Adrenal gland (tissue), 12 donors: ENCODE data around the gene SNED1. TPM values are rescaled to one million over a fixed set of nuclear protein-coding genes. Genes with fewer than 3 reads are reported as not detected.

Experiments
- DNase-seq, 7 donors: peaks; one replicate each; pipeline ENCODE4 v3.0.0-alpha.2; 2019 to 2020
- H3K27ac ChIP-seq, 5 donors: fragments of 200-600 bp; sonication (generic) in 4 of 5; 1 replicate in 3 of 5; 2 replicates in 2 of 5; pipeline versions ENCODE4 v1.5.1 to v1.8.0; 2016 to 2020; ENCODE audit warnings: mild to moderate bottlenecking in 1 of 5
- H3K27me3 ChIP-seq: fragments of 200-600 bp; 2 replicates; pipeline ENCODE4 v1.8.0; 2021
- H3K36me3 ChIP-seq, 2 donors: fragments of 200-600 bp; replicated peaks in 1 of 2; 1 replicate in 1 of 2; 2 replicates in 1 of 2; pipeline versions ENCODE4 v1.5.1 to v1.8.0; 2018 to 2022
- H3K4me1 ChIP-seq, 2 donors: fragments of 200-600 bp; replicated peaks in 1 of 2; 1 replicate in 1 of 2; 2 replicates in 1 of 2; pipeline versions ENCODE4 v1.5.1 to v1.8.0; 2018 to 2021
- H3K4me3 ChIP-seq, 4 donors: fragments of 200-600 bp; sonication (generic) in 3 of 4; one replicate each; pipeline ENCODE4 v1.5.1; 2016 to 2018
- H3K9me3 ChIP-seq, 3 donors: fragments of 200-600 bp; sonication (generic) in 1 of 3; replicated peaks in 1 of 3; 1 replicate in 2 of 3; 2 replicates in 1 of 3; pipeline versions ENCODE4 v1.5.1 to v1.8.0; 2016 to 2021
- POLR2A ChIP-seq, 2 donors: fragments of 450-650 bp; IDR thresholded peaks; one replicate each; pipeline ENCODE4 v1.6.1; 2017; ENCODE audit warnings: antibody characterized with exemption in 2 of 2, mild to moderate bottlenecking in 2 of 2, moderate library complexity in 1 of 2
- WGBS, 4 donors: extraction: QIAGEN DNeasy Blood & Tissue Kit in 2 of 4; methylation state at CpG; one replicate each; pipeline versions ENCODE4 v1.1.5 to v1.1.7; 2013 to 2017; 5-methylcytosine and 5-hydroxymethylcytosine counted together
- intact Hi-C, 2 donors: fragments of 100-400 bp; cut with DNase I; formaldehyde crosslinking; loops; one replicate each; pipeline versions ENCODE4 v1.14.1 to v1.15.0; 2022 to 2023
- polyA plus RNA-seq, 3 donors: library from polyadenylated mRNA; stranded (reverse); fragments of 200-250 nt in 2 of 3; fragments of 350-450 nt in 1 of 3; fragmentation: Illumina TruSeq in 1 of 3; extraction: RNeasy Lipid Tissue Mini Kit (QIAGEN cat#74804) in 1 of 3; gene quantifications; one replicate each; pipeline ENCODE4 v1.2.3, GENCODE V29; 2013 to 2014
- total RNA-seq, 9 donors: library from RNA; depleted of rRNA in 4 of 9; stranded (reverse); fragments of >200 nt in 4 of 9; fragments of 120-200 nt in 1 of 9; fragmentation: NEBNext Ultra II Directional in 1 of 9; extraction: Animal tissue kit (Norgen Biotek cat#: 25700) in 1 of 9; gene quantifications; one replicate each; pipeline versions ENCODE4 v1.1.0 to v1.2.4, GENCODE V29; 2013 to 2023
- TF ChIP-seq, protein P1 (sequence below), 6 experiments: fragments of 450-650 bp in 4 of 6; fragments of 200-600 bp in 2 of 6; sonication (generic) in 1 of 6; IDR thresholded peaks; 1 replicate in 5 of 6; 2 replicates in 1 of 6; pipeline versions ENCODE4 v1.5.1 to v1.8.0; 2016 to 2021; ENCODE audit warnings: antibody characterized with exemption in 6 of 6, mild to moderate bottlenecking in 2 of 6, moderate library complexity in 1 of 6
- donor health status: healthy with polysubstance abuse.
- donor health status: Bipolar disorder and iron deficiency.
- donor health status: DM: yes; HTN: yes; CAD: no.
- donor health status: DM: no; HTN: no; CAD: no.
- donor health status: DM: no; HTN: no; CAD: no.
- donor health status: DM: yes; HTN: yes; CAD: no.

The SNED1 gene
- total and polyA plus RNA-seq, 12 donors, result 3.1 to 59.5 (median 22.9) TPM

DNA sequence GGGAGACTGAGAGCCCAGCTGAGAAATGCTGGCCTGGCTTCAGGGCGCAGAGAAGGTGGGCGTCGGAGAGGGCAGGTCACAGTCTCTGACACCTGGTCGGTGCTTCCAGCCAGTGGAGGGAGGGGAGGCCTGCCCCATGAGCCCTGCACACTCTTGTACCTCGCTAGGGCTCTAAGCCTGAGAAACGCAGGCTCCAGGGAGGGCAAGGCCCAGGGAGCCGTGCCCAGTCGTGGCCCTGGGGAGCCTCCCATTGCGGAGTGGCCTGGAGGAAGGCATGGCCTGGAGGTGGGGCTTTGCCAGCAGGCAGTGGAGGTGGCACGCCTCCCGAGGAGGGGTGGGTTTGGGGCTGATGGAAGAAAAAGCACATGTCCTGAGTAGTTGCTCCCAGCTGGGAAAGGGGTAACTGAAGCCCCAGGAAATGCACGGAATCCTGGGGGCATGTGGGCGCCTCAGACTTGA is 64.7 kb downstream of the SNED1 start:
- Histone ChIP-seq H3K4me3 (no peak overlapping the region), H3K36me3 (no peaks in the 10 kb centered on the region), H3K4me1 (peaks cover 0 to 4% of the 10 kb centered on the region in 2 donors), H3K27ac (no peak overlapping the region), H3K27me3 (no peaks in the 10 kb centered on the region), H3K9me3 (no peaks in the 10 kb centered on the region)
- peak in 6 of 7 donors; percentile 9 to 50 (median 33) for DNase-seq
- intact Hi-C loops, result loop anchor here in 1 of 2 donors (10.0 kb wide), 1 partner anchor 208 kb away; no protein-coding TSS in a partner anchor
- WGBS, 4 donors, result 44 to 61% (median 50%) methylated on average over 11 to 13 of the region's 13 CpGs
- TF ChIP-seq POLR2A (IDR thresholded peaks at IDR 0.05), result no peak
- TF ChIP-seq, protein P1, sequence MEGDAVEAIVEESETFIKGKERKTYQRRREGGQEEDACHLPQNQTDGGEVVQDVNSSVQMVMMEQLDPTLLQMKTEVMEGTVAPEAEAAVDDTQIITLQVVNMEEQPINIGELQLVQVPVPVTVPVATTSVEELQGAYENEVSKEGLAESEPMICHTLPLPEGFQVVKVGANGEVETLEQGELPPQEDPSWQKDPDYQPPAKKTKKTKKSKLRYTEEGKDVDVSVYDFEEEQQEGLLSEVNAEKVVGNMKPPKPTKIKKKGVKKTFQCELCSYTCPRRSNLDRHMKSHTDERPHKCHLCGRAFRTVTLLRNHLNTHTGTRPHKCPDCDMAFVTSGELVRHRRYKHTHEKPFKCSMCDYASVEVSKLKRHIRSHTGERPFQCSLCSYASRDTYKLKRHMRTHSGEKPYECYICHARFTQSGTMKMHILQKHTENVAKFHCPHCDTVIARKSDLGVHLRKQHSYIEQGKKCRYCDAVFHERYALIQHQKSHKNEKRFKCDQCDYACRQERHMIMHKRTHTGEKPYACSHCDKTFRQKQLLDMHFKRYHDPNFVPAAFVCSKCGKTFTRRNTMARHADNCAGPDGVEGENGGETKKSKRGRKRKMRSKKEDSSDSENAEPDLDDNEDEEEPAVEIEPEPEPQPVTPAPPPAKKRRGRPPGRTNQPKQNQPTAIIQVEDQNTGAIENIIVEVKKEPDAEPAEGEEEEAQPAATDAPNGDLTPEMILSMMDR (IDR thresholded peaks at IDR 0.05), result no peak

DNA sequence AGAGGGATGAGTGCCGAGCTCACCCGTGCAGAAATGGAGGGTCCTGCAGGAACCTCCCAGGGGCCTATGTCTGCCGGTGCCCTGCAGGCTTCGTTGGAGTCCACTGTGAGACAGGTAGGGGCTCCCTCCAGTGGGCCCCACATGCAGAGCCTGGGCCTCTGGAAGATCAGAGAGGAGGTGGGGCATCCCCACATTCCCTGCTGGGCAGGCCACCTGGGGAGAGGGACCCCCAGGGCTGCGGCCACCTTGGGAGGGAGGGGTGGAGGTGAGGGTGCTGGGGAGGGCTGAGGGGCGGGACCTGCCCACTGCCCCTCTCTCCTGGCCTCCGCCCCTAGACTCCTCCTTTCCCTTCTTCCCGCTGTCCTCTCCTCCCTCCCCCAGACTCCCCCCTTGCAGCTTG is 65.2 kb downstream of the SNED1 start:
- H3K4me3 ChIP-seq, result peak overlapping the region in 1 of 4 donors; percentile 36
- no peaks in the 10 kb centered on the region for H3K9me3 ChIP-seq
- no peaks in the 10 kb centered on the region for H3K27me3 ChIP-seq
- peaks cover 0 to 4% of the 10 kb centered on the region in 2 donors for H3K4me1 ChIP-seq
- intact Hi-C loops, result loop anchor here in 1 of 2 donors (10.0 kb wide), 1 partner anchor 209 kb away; no protein-coding TSS in a partner anchor
- WGBS, 4 donors, result 26 to 46% (median 30%) methylated on average over 6 to 8 of the region's 8 CpGs; no CpG with 5 or more reads in 1 of the 4 donors
- DNase-seq, result peak in 5 of 7 donors; percentile 8 to 50 (median 21)
- TF ChIP-seq, protein P1 (IDR thresholded peaks at IDR 0.05), result no peak
- TF ChIP-seq POLR2A (IDR thresholded peaks at IDR 0.05), result no peak
- H3K27ac ChIP-seq, result no peak overlapping the region
- H3K36me3 ChIP-seq, result no peaks in the 10 kb centered on the region

DNA sequence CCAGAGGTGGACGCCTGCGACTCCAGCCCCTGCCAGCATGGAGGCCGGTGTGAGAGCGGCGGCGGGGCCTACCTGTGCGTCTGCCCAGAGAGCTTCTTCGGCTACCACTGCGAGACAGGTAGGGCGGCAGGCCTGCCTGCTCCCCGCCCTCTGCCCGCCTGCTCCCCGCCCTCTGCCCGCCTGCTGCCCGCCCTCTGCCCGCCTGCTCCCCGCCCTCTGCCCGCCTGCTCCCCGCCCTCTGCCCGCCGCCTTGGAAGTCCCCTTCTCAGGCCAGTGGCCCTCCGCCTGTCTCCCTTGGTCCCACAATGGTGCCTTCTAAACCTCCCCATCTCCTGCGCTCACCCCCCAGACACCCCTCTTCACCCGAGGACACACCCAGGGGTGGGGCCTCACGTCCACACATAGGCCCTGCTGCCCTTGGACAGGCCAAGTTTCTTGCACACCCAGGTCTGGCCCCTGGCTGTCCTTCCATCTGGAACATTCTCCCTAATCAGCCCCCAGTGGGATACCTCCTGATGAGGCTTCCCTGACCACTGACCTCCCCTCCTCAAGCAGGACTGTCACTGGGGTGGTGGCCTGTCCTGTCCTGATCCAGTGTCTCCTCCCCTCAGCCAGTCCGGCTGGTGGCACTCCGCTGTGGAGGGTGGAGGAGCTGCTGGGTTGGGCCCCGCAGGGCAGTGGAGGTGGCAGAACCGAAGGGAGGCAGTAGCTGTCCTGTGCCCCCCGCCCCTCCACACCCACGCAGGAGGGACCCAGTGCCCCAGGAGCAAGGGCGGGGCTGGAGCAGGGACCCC is 65.8 kb downstream of the SNED1 start:
- Histone ChIP-seq H3K27ac (no peak overlapping the region), H3K36me3 (no peaks in the 10 kb centered on the region), H3K27me3 (no peaks in the 10 kb centered on the region), H3K4me1 (peaks cover 0 to 4% of the 10 kb centered on the region in 2 donors), H3K9me3 (no peaks in the 10 kb centered on the region), H3K4me3 (peak overlapping the region in 1 of 4 donors; percentile 36)
- peak in 6 of 7 donors; percentile 42 to 69 (median 52) for DNase-seq
- intact Hi-C loops, result loop anchor here in 1 of 2 donors (10.0 kb wide), 1 partner anchor 209 kb away; no protein-coding TSS in a partner anchor
- WGBS, 4 donors, result 20 to 56% (median 33%) methylated on average over 1 to 32 of the region's 32 CpGs
- no peak for TF ChIP-seq POLR2A (IDR thresholded peaks at IDR 0.05)
- TF ChIP-seq, protein P1 (IDR thresholded peaks at IDR 0.05), result no peak

DNA sequence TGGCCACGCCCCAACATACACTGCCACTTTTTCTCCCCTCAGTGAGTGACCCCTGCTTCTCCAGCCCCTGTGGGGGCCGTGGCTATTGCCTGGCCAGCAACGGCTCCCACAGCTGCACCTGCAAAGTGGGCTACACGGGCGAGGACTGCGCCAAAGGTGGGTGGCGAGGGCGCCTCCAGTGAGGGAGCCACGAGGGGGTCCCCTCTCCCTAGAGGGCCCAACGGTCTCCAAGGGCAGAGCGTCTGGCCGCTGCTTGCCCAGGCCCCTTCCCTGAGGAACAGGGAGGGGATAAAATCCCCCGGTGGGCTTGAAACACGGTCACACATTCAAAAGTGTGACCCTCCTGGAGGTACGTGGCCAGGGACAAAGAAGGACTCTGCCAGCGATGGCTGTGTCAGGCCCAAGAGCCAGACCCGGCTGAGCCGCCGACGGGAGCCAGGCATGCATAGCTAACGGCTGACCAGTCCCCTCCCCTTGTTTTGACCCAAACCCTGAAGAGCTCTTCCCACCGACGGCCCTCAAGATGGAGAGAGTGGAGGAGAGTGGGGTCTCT is 66.5 kb downstream of the SNED1 start:
- TF ChIP-seq, protein P1 (IDR thresholded peaks at IDR 0.05), result no peak
- TF ChIP-seq POLR2A (IDR thresholded peaks at IDR 0.05), result no peak
- Histone ChIP-seq H3K27ac (no peak overlapping the region), H3K4me3 (no peak overlapping the region), H3K36me3 (no peaks in the 10 kb centered on the region), H3K4me1 (peaks cover 0 to 4% of the 10 kb centered on the region in 2 donors), H3K27me3 (no peaks in the 10 kb centered on the region), H3K9me3 (no peaks in the 10 kb centered on the region)
- WGBS, 4 donors, result 92 to 95% (median 93%) methylated on average over 13 to 23 of the region's 23 CpGs
- peak in 1 of 7 donors; percentile 48 for DNase-seq
- intact Hi-C loops, result loop anchor here in 1 of 2 donors (10.0 kb wide), 1 partner anchor 210 kb away; no protein-coding TSS in a partner anchor
